ENCODE data around the gene CD81.

GRCh38 chr11:2362414-2362813, 14.7 kb upstream of the CD81 start:
- TF ChIP-seq CTCF (IDR thresholded peaks at IDR 0.05; ENCODE audit: low read depth, low read length) (no peak), EZH2phosphoT487 (IDR thresholded peaks at IDR 0.05; ENCODE audit: low read depth) (no peak)
